ENCODE results near the gene MBD5.

MBD5 gene

DNA sequence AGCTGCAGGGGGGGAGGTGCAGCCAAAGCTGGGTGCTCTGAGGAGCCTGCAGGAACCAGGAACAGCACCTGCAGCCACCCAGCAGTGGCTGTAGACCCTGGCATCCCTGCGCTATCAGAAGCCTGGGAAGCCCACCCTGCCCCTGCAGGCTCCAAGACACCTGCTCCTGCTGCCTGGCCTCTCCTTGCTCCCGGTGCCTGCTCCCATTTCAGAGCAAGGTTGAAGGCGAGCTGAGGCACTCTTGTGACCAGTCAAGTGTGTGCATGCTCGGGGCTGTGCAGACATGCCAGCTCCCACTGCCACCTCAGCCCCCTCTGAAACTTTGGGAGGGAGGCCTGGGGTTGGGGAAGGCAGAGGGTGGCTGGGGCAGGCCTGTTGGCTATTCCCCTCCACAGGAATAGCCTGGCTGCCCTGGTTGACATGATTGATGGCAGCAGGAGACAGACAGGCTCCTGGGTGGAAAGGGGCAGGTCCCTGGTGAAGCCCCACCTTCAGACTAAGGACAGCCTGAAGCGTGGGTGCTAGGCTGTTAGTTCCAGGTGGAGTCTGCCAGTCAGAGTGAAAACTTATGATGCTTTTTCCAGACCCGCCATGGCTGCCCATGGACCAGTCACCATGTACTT lies 151.4 kb downstream of the MBD5 start:
- Histone ChIP-seq H3K27me3 (ENCODE audit: low read depth) (no peaks in the 10 kb centered on the region), H3K4me3 (no peak overlapping the region), H3K36me3 (replicated peaks) (no peaks in the 10 kb centered on the region), H3K4me1 (no peaks in the 10 kb centered on the region), H3K9me3 (no peaks in the 10 kb centered on the region)
- in situ Hi-C loops (cut with MboI; ENCODE audit: low sequenced_read_pairs) = no loop called here
- no peak for DNase-seq (ENCODE audit: low spot score in 2 of 2)

GRCh38 chr2:148173168-148173567 lies 152.3 kb downstream of the MBD5 start:
- Histone ChIP-seq H3K27me3 (ENCODE audit: low read depth) (no peaks in the 10 kb centered on the region), H3K36me3 (replicated peaks) (no peaks in the 10 kb centered on the region), H3K9me3 (no peaks in the 10 kb centered on the region), H3K4me3 (no peak overlapping the region), H3K4me1 (no peaks in the 10 kb centered on the region)
- DNase-seq (ENCODE audit: low spot score in 2 of 2) = no peak
- in situ Hi-C loops (cut with MboI; ENCODE audit: low sequenced_read_pairs) = no loop called here

DNA sequence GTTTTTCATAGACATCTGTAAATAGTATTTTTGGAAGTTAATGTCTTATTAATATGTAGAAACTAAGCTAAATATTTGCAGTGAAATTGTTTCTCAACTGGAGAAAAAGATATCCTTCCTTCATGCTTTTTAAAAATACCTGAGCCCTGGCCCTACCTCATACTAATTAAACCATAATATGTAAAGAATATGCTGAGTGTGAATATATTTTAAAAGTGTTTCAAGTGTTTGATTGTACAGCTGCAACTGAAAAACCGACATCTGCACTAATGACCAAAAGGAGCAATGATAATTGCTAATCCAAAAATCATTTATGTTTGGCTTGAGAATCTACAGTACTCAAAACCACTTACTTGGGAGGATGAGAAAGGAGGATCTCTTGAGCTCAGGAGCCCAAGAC lies 156.7 kb downstream of the MBD5 start:
- in situ Hi-C loops (cut with MboI; ENCODE audit: low sequenced_read_pairs) = no loop called here
- Histone ChIP-seq H3K4me1 (no peaks in the 10 kb centered on the region), H3K9me3 (no peaks in the 10 kb centered on the region), H3K36me3 (replicated peaks) (no peaks in the 10 kb centered on the region), H3K27me3 (ENCODE audit: low read depth) (no peaks in the 10 kb centered on the region), H3K4me3 (no peak overlapping the region)
- DNase-seq (ENCODE audit: low spot score in 2 of 2) = no peak

- no peaks in the 10 kb centered on the region for H3K4me1 ChIP-seq
- DNase-seq (ENCODE audit: low spot score in 2 of 2) = no peak
- in situ Hi-C loops (cut with MboI; ENCODE audit: low sequenced_read_pairs) = no loop called here
- H3K9me3 ChIP-seq = no peaks in the 10 kb centered on the region
- no peak overlapping the region for H3K4me3 ChIP-seq
- H3K27me3 ChIP-seq (ENCODE audit: low read depth) = no peaks in the 10 kb centered on the region
- H3K36me3 ChIP-seq (replicated peaks) = no peaks in the 10 kb centered on the region
Measured at GRCh38 chr2:148179724-148180123, 158.8 kb downstream of the MBD5 start.

DNA sequence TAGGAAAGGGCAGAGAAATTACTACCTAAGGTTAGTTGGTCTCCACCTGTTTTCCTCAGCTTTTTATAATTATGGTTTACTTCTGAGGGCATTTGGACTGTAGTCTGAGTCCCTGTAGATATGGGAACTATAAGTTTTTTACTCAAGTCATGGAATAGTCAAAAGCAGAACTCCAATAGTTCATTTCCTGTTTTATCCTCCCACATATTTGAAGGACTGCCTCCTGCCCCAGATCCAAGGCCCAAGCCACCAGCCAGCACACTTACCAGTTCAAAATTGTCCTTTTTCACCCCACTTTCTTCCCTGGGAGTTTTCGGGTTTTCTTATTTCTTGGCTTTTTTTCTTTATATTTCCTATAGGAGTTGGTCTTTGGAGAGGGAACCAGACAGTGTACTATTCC lies 164.1 kb downstream of the MBD5 start:
- no peaks in the 10 kb centered on the region for H3K27me3 ChIP-seq (ENCODE audit: low read depth)
- no peak overlapping the region for H3K4me3 ChIP-seq
- no peaks in the 10 kb centered on the region for H3K9me3 ChIP-seq
- no peaks in the 10 kb centered on the region for H3K36me3 ChIP-seq (replicated peaks)
- in situ Hi-C loops (cut with MboI; ENCODE audit: low sequenced_read_pairs) = no loop called here
- H3K4me1 ChIP-seq = no peaks in the 10 kb centered on the region
- no peak for DNase-seq (ENCODE audit: low spot score in 2 of 2)

GRCh38 chr2:148194882-148195281 lies 174.0 kb downstream of the MBD5 start:
- Histone ChIP-seq H3K36me3 (replicated peaks) (no peaks in the 10 kb centered on the region), H3K4me3 (no peak overlapping the region), H3K27me3 (ENCODE audit: low read depth) (no peaks in the 10 kb centered on the region), H3K4me1 (no peaks in the 10 kb centered on the region), H3K9me3 (no peaks in the 10 kb centered on the region)
- in situ Hi-C loops (cut with MboI; ENCODE audit: low sequenced_read_pairs) = no loop called here
- no peak for DNase-seq (ENCODE audit: low spot score in 2 of 2)

- in situ Hi-C loops (cut with MboI; ENCODE audit: low sequenced_read_pairs) = no loop called here
- no peaks in the 10 kb centered on the region for H3K27me3 ChIP-seq (ENCODE audit: low read depth)
- H3K4me1 ChIP-seq = no peaks in the 10 kb centered on the region
- H3K4me3 ChIP-seq = no peak overlapping the region
- no peaks in the 10 kb centered on the region for H3K9me3 ChIP-seq
- no peaks in the 10 kb centered on the region for H3K36me3 ChIP-seq (replicated peaks)
- DNase-seq (ENCODE audit: low spot score in 2 of 2) = peak in 1 of 2 experiments; percentile 61
Measured at GRCh38 chr2:148201075-148202004, 180.4 kb downstream of the MBD5 start.

DNA sequence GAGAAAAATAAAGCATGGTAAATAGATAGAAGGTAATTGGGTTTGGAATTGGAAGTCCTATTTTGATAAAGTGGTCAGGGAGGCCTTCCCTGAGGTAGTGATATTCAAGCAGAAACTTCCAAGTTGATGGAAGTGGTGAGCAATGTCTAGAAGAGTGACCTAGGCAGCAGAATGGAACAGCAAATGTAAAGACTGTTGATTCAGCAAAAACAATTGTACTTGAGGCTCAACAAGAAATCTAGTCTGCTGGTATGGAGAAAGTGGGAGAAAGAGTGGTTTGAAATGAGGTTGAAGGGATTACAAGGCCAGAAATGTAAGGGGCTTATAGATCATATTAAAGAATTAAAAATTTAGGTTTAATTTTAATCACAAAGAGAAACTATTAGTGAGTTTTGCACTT lies 181.3 kb downstream of the MBD5 start:
- no peaks in the 10 kb centered on the region for H3K36me3 ChIP-seq (replicated peaks)
- in situ Hi-C loops (cut with MboI; ENCODE audit: low sequenced_read_pairs) = no loop called here
- no peaks in the 10 kb centered on the region for H3K9me3 ChIP-seq
- no peaks in the 10 kb centered on the region for H3K27me3 ChIP-seq (ENCODE audit: low read depth)
- no peak for DNase-seq (ENCODE audit: low spot score in 2 of 2)
- H3K4me1 ChIP-seq = no peaks in the 10 kb centered on the region
- no peak overlapping the region for H3K4me3 ChIP-seq

- no peaks in the 10 kb centered on the region; the same call in 1 of the 2 replicates for H3K4me1 ChIP-seq
- H3K9me3 ChIP-seq = no peaks in the 10 kb centered on the region
- no peak overlapping the region for H3K4me3 ChIP-seq
- no peaks in the 10 kb centered on the region for H3K27me3 ChIP-seq (ENCODE audit: low read depth)
- no peaks in the 10 kb centered on the region for H3K36me3 ChIP-seq (replicated peaks)
- no peak for DNase-seq (ENCODE audit: low spot score in 2 of 2)
- in situ Hi-C loops (cut with MboI; ENCODE audit: low sequenced_read_pairs) = no loop called here
Measured at GRCh38 chr2:148207111-148207510, 186.2 kb downstream of the MBD5 start.

DNA sequence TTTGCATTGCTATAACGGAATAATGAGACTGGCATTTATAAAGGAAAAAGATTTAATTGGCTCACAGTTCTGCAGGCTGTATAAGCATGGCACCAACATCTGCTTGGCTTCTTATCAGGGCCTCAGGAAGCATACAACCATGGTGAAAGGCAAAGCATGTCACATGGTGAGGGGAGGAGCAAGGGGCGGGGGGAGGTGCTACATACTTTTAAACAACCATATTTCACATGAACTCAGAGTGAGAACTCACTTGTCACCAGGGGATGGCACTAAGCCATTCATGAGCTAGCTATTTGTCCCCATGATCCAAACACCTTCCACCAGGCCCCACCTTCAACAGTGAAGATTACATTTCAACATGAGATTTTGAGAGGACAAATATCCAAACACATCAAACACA lies 188.7 kb downstream of the MBD5 start:
- no peaks in the 10 kb centered on the region; the same call in 1 of the 2 replicates for H3K4me1 ChIP-seq
- no peaks in the 10 kb centered on the region for H3K36me3 ChIP-seq (replicated peaks)
- H3K4me3 ChIP-seq = no peak overlapping the region
- no peaks in the 10 kb centered on the region for H3K27me3 ChIP-seq (ENCODE audit: low read depth)
- H3K9me3 ChIP-seq = no peaks in the 10 kb centered on the region
- DNase-seq (ENCODE audit: low spot score in 2 of 2) = peak in 1 of 2 experiments; percentile 51
- in situ Hi-C loops (cut with MboI; ENCODE audit: low sequenced_read_pairs) = no loop called here

DNA sequence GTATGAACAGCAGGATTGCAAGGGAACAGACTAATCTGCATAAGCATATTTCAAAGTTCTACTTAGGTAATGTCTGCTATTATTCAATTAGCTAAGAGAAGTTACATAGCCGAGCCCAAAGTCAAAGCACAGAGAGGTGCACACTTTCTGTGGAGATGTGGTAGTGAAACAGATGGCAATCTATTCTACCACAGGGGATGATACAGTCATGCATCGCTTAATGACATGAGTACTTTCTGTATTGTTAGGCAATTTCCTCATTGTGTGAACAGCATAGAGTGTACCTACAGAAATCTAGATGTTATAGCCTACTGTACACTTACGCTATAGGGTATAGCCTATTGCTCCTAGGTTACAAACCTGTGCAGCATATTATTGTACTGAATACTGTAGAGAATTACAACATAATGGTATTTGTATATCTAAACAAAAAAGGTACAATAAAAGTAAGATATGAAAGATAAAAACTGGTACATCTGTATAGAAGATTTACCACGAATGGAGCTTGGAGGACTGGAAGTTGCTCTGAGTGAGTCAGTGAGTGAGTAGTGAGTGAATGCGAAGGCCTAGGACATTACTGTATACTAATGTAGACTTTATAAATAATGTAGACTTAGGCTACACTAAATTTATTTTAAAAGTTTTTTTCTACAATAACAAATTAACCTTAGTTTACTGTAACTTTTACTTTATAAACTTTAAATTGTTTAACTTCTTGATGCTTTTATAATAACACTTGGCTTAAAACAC lies 197.6 kb downstream of the MBD5 start:
- Histone ChIP-seq H3K9me3 (no peaks in the 10 kb centered on the region), H3K4me1 (no peaks in the 10 kb centered on the region), H3K36me3 (replicated peaks) (no peaks in the 10 kb centered on the region), H3K4me3 (no peak overlapping the region), H3K27me3 (ENCODE audit: low read depth) (no peaks in the 10 kb centered on the region)
- in situ Hi-C loops (cut with MboI; ENCODE audit: low sequenced_read_pairs) = no loop called here
- no peak for DNase-seq (ENCODE audit: low spot score in 2 of 2)

DNA sequence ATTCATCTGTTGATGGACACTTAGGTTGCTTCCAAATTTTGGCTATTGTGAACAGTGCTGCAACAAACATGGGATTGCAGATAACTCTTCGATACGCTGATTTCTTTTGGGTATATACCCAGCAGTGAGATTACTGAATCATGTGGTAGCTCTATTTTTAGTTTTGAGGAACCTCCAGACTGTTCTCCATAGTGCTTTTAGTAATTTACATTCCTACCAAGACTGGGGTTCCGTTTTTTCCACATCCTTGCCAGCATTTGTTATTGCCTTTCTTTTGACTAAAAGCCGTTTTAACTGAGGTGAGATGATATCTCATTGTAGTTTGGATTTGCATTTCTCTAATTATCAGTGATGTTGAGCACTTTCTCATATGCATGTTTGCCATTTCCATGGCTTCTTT lies 200.3 kb downstream of the MBD5 start:
- Histone ChIP-seq H3K4me3 (no peak overlapping the region), H3K4me1 (no peaks in the 10 kb centered on the region), H3K36me3 (replicated peaks) (no peaks in the 10 kb centered on the region), H3K27me3 (ENCODE audit: low read depth) (no peaks in the 10 kb centered on the region), H3K9me3 (no peaks in the 10 kb centered on the region)
- DNase-seq (ENCODE audit: low spot score in 2 of 2) = no peak
- in situ Hi-C loops (cut with MboI; ENCODE audit: low sequenced_read_pairs) = no loop called here

GRCh38 chr2:148221926-148222325 lies 201.0 kb downstream of the MBD5 start:
- no peaks in the 10 kb centered on the region for H3K9me3 ChIP-seq
- H3K27me3 ChIP-seq (ENCODE audit: low read depth) = no peaks in the 10 kb centered on the region
- H3K4me3 ChIP-seq = no peak overlapping the region
- DNase-seq (ENCODE audit: low spot score in 2 of 2) = no peak
- H3K36me3 ChIP-seq (replicated peaks) = no peaks in the 10 kb centered on the region
- in situ Hi-C loops (cut with MboI; ENCODE audit: low sequenced_read_pairs) = no loop called here
- no peaks in the 10 kb centered on the region for H3K4me1 ChIP-seq

GRCh38 chr2:148231858-148232257 lies 211.0 kb downstream of the MBD5 start:
- DNase-seq (ENCODE audit: low spot score in 2 of 2) = no peak

More at GRCh38 chr2:148231858-148232257, 211.0 kb downstream of the MBD5 start:
- no peaks in the 10 kb centered on the region for H3K9me3 ChIP-seq
- H3K4me1 ChIP-seq = no peaks in the 10 kb centered on the region
- H3K4me3 ChIP-seq = no peak overlapping the region
- in situ Hi-C loops (cut with MboI; ENCODE audit: low sequenced_read_pairs) = no loop called here
- H3K36me3 ChIP-seq (replicated peaks) = no peaks in the 10 kb centered on the region
- H3K27me3 ChIP-seq (ENCODE audit: low read depth) = no peaks in the 10 kb centered on the region
